Effector CD8-positive, alpha-beta T cell (primary cell): ENCODE results near the gene MUC5AC.
"Not testable (repeated sequence)": the region's sequence is repeated elsewhere in the genome, so short reads cannot be mapped to it uniquely, and the experiment has no call there.

Source experiments
- DNase-seq: peaks from one replicate; lab custom pipeline; 2025; lab: John Stamatoyannopoulos, UW
- total RNA-seq, 4 experiments: gene quantifications; one replicate each; lab custom pipeline; 2026; lab: John Stamatoyannopoulos, UW

Gene MUC5AC, protein sequence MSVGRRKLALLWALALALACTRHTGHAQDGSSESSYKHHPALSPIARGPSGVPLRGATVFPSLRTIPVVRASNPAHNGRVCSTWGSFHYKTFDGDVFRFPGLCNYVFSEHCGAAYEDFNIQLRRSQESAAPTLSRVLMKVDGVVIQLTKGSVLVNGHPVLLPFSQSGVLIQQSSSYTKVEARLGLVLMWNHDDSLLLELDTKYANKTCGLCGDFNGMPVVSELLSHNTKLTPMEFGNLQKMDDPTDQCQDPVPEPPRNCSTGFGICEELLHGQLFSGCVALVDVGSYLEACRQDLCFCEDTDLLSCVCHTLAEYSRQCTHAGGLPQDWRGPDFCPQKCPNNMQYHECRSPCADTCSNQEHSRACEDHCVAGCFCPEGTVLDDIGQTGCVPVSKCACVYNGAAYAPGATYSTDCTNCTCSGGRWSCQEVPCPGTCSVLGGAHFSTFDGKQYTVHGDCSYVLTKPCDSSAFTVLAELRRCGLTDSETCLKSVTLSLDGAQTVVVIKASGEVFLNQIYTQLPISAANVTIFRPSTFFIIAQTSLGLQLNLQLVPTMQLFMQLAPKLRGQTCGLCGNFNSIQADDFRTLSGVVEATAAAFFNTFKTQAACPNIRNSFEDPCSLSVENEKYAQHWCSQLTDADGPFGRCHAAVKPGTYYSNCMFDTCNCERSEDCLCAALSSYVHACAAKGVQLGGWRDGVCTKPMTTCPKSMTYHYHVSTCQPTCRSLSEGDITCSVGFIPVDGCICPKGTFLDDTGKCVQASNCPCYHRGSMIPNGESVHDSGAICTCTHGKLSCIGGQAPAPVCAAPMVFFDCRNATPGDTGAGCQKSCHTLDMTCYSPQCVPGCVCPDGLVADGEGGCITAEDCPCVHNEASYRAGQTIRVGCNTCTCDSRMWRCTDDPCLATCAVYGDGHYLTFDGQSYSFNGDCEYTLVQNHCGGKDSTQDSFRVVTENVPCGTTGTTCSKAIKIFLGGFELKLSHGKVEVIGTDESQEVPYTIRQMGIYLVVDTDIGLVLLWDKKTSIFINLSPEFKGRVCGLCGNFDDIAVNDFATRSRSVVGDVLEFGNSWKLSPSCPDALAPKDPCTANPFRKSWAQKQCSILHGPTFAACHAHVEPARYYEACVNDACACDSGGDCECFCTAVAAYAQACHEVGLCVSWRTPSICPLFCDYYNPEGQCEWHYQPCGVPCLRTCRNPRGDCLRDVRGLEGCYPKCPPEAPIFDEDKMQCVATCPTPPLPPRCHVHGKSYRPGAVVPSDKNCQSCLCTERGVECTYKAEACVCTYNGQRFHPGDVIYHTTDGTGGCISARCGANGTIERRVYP (N-terminal part only)
- 0 to 0.18 (median 0) reads per million in 4 experiments for total RNA-seq

DNA sequence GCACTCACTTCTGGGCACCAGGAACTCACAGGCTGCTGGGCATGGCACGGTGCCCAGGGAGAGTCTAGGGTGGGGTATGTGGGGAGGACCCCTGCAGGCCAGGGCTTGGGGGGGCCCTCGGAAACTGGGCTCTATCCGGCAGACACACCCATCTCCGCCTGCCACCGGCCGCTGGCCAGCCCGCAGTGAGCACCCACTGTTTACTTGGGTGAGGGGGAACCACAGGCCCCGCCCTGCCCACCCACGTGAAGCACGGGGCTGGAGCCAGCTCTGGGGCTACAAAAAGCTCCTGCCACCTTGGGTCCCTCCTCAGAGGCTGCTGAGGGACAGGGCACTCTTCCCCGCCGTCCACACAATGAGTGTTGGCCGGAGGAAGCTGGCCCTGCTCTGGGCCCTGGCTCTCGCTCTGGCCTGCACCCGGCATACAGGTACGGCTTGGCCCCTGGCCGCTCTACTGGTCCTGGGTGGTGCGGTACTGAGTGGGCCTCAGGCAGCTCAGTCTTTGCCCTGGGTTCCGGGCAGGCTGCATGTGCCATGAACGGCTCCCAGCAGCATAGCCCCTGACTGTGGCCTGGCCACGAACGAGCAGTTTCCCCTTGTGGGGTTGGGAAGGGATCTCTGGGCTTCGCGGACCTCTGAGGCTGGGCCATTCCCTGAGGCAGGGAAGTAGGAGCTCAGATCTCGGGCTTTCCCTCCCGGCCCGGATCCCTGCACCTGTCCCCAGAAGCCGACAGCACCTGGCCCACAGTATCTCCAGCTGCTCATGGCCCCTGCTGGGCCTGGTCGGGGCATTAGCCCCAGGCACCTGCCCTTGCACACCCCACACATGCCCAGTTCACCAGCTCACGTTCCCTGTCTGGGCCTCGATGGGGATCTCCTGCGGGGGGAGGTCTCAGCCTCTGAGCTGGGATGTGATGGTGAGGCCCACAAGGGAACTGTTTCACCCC, at the start of gene MUC5AC:
Gene MUC5AC, plus strand, starts transcription at position 309 of the 947 bp plus-strand sequence. Its CDS starts 47 bp downstream, at position 356.
- no peak for DNase-seq

DNA sequence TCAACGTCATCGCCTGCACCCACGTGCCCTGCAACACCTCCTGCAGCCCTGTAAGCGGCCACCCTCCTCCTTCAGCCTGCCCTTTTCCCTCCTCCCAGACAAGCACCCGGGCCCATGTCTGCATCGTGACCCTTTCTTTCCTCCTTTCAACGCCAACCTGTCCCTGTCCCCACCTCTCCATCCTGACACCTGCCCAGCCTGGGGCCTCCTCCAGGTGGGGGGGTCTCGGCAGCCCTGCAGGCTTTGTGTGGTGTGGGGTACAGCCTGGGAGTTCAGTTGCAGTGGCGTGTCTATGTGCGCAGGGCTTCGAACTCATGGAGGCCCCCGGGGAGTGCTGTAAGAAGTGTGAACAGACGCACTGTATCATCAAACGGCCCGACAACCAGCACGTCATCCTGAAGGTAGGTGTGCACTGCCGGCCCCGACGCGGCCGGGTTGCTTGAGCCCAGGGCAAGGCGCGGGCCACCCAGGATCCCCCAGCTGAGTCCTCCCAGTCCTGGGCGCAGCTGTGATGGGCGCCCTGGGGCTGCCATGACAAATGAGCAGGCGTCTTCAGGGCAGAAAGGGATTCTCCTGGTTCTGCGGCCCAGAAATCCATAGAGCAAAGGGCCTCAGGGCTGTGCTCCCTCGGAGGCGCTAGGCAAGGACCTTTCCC, 49.4 kb upstream of the MUC5AC start:
- no peak for DNase-seq

DNA sequence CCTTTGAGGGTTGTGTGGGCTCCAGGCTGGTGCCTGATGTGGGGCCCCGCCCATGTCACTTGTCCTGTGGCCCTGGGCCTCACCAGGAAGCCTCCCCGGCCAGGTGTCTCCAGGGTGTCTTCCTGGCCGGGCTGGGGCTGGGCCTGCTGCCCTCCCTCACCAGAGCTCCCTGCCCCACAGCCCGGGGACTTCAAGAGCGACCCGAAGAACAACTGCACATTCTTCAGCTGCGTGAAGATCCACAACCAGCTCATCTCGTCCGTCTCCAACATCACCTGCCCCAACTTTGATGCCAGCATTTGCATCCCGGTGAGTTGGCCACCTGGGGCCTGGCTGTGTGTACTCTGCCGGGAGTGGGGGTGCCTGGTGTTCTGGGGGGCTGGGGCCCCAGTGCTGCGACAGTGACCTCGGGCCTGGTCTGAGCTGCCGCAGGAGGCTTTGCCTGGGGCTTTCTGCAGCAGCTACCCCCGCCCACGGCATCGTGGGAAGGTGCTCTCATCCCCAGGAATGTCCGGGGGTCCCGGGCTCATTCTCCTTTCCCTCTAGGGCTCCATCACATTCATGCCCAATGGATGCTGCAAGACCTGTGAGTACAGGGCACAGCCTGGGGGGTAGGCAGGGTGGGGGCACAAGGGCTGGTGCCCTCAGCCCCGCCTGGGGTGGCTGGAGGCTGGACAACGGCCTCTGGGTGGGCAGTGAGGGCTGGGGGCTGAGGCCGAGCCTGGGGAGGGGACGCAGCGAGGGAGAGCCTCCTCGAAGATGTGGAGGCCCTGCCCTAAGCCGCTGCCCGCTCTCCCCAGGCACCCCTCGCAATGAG, 48.4 kb upstream of the MUC5AC start:
- DNase-seq, result no peak

DNA sequence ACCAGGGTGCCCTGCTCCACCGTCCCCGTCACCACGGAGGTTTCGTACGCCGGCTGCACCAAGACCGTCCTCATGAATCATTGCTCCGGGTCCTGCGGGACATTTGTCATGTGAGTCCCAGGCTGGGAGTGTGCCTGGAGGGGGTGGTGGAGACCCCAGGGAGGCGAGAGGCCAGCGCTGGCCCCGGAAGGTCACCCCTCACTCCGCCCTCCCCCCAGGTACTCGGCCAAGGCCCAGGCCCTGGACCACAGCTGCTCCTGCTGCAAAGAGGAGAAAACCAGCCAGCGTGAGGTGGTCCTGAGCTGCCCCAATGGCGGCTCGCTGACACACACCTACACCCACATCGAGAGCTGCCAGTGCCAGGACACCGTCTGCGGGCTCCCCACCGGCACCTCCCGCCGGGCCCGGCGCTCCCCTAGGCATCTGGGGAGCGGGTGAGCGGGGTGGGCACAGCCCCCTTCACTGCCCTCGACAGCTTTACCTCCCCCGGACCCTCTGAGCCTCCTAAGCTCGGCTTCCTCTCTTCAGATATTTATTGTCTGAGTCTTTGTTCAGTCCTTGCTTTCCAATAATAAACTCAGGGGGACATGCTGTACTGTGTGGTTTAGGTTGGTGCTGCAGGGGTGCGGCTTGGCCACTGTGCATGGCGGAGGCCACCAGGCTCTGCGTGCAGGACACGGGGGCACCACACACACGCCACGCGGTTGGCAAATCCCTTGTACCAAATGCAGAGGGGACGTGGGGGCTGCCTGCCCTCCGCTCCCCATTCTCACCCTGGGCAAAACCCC, 47.6 kb upstream of the MUC5AC start:
- no peak for DNase-seq

DNA sequence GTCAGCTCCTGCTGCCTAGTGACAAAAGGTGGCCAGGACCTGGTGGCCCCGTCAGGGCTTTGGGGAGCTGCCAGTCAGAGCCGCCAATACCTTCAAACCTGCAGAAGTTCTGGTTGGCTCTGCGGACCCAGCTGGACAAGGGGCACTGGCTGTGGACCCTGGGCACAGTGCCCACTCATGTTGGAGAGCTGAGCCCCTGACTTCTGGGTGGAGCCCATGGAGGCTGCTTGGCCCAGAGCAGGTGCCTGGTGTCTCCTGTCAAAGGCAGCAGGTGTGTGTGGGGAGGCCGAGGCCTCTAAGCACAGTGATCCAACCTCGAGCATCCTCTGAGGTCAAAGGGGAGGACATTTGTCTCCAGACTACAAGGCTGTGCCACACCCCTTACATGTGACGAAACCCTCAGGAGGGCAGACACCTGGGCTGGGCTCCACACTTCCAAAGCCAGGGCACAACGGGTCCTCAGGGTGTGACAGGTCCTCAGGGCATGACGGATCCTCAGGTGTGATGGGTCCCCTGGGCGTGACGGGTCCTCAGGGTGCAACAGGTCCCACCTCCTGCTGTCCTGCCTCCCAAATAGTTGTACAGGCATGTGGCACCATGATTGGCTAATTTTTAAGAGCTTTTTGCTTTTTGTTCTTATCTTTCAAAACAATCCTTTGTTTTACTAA, 46.1 kb upstream of the MUC5AC start:
- DNase-seq, result no peak

DNA sequence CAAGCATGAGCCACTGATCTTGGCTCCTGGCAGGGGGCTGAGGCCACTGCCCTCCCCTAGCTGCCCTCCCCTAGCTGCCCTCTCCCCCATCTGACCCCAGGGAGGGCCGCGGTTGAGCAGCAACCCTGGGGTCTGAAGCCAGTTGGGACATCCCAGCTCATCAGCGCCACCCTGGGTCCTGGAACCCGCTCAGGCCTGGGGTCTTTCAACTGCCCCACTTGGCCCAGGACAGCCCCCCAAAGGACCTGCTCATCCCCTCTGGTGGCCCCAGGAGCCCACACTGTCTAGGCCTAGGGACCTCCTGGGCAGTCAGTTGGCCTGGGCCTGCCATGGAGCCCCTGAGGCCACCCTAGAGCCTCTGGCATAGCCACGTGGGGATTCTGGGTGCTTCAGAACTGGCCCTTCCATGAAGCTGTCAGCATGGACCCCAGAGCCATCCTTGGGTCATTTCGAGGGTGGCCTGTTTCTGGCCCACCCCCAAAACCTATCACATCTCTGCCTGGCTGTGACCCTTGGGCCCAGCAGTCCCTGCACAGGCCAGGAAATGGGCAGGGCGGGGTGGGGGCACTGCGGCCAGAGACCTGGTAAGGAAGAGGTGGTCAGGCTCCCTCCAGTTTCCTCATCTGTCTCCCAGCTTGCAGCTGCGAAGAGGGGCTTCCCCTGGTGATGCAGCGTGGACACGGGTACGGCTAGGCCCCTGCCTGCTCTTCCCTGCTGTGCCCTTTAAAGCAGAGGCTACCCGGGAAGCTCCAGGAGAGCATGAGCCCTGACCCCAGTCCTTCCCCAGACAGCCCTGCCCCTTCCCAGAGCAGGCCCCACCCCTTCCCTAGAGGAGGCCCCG, 45.2 kb upstream of the MUC5AC start:
- DNase-seq, result no peak

DNA sequence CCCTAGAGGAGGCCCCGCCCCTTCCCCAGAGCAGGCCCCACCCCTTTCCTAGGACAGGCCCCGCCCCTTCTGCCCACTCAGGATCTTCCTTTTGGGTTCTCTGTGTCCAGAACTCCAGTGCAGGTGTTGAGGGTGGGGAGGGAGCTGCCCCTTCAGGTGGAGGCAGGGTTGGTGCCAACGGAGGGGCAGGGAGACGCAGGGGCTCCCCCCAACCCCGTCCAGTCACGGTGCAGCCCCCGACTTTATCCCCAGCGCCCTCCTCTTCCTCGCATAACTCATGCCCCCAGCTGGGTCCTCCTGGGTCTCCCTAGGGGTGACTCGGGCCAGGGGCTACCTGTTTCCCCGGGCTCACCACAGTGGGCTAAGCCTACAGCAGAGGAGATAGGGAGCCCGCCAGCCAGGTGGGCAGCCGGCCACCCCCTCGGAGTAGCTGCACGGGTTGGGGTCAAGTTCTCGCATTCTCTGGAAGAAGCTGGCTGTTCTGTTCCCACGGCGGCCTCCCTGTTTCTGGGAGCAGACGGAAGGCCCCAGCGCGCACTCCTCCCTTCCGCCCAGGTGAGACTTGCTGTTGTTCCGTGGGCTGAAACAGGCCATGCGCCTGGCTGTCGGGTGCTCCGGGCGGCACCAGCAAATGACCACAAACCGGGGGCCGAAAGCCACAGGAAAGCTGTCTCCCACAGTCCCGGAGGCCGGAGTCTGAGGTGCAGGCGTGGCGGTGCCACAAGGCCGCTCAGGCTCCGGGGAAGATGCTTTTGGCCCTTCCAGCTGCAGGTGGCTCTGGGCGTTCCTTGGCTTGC, 44.1 kb upstream of the MUC5AC start:
- DNase-seq, result no peak

DNA sequence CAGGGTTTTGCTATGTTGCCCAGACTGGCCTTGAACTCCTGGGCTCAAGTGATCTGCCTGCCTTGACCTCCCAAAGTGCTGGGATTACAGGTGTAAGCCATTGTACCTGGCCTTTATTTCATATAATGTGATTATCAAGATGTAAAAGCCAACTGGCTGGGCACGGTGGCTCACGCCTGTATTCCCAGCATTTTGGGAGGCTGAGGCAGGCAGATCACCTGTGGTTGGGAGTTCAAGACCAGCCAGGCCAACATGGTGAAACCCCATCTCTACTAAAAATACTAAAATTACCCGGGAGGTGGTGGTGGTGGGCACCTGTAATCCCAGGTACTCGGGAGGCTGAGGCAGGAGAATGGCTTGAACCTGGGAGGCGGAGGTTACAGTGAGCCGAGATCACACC, 42.5 kb upstream of the MUC5AC start:
- DNase-seq, result not testable (repeated sequence)

DNA sequence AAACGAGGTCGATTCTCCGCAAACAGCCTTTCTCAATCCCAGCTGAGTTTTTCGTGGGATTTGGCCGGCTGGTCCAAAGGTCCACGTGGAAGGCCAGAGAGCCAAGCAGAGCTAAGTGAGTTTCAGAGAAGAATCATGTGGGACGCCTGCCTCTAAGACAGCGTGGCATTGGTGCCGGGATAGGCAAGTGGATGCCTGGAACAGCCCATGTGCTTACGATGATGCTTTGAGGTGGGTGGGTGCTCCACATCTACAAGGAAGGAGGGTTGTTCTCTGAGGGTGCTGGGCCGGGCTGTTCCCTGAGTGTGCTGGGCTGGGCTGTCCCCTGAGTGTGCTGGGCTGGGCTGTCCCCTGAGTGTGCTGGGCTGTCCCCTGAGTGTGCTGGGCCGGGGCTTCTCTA, 41.6 kb upstream of the MUC5AC start:
- no peak for DNase-seq

DNA sequence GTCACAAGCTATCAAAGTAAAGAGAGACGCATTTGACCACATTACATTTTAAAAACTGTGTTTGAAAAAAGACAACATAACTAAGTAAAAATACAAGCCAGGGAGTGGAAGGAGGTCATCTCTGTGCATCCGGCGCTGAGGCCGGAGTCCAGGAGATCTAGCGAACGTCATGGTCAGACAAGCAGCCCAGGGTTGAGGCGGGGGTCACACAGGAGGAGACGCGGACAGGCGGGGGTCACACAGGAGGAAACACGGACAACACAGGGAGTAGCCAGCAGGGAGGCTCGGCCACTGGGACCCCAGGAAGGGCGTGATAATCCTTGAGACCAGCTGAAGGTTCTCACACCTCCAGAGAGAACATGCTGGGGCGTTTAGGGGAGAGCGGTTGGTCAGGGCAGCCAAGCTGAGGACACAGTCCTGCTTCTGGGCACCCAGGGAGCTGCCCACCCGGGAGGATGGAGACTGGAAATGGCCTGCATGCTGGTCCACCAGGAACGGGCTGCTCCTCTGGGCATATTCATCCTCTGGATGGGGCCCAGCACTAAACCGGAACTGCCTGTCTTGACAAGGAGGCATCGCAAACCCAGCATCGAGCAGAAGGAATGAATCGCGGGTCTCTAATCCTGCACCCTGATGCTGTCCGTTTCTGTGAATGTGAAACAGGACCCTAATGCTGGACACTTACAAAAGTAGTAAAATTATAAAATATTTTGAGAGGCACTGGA, 40.9 kb upstream of the MUC5AC start:
- no peak for DNase-seq

DNA sequence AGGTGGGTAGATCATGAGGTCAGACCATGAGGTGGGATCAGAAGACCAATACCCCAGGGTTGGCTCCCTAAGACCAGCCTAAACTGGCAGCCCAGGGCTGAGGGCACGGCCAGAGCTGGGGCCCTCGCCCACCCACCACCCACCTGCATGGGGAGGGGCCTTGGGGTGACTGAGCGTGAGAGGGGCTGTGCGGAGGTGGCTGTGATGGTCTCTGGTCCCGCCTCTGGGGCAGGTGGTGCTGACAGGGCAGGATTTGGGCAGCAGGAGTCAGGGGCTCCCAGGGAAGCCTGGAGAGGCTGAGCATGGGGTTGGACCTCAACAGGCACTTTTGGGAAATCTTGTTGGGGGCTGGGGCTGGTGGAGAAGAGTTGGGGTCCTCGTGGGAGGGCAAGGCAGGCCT, 39.8 kb upstream of the MUC5AC start:
- DNase-seq, result no peak

DNA sequence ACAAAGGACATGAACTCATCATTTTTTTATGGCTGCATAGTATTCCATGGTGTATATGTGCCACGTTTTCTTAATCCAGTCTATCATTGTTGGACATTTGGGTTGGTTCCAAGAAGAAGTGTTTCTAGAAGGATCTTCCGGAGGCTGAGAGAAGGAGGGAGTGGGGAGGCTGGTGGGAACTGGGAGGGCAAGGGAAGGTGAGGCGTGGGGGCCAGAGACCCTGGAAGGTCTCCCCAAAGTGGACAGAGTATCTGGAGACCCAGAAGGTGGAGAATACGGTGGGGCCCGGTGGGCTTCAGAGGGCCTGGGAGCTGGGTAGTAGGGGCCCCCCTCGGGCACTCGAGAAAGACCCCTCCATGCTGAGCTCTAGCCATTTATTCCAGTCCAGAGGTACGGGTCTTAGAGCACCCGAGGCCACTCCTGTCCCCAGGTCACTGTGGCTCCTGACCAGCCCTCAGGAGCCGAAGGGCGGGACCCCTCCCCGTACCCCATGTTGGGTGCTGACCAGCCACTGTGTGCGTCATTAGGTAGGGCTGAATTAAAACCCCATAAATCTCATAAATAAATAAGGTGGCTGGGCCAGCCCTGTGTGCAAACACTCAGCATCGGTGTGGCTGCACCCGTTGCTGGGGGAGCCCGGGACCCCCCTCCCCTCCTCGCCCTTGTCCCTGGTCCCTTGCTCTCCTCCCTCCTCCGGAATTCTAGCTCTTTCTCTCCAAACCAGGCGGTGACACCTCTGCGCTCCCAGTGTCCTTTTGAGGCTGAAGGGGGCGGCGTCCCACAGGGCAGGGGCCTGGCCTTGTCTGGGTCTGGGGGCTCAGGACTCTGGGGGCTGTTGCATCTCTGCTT, 38.8 kb upstream of the MUC5AC start:
- no peak for DNase-seq

DNA sequence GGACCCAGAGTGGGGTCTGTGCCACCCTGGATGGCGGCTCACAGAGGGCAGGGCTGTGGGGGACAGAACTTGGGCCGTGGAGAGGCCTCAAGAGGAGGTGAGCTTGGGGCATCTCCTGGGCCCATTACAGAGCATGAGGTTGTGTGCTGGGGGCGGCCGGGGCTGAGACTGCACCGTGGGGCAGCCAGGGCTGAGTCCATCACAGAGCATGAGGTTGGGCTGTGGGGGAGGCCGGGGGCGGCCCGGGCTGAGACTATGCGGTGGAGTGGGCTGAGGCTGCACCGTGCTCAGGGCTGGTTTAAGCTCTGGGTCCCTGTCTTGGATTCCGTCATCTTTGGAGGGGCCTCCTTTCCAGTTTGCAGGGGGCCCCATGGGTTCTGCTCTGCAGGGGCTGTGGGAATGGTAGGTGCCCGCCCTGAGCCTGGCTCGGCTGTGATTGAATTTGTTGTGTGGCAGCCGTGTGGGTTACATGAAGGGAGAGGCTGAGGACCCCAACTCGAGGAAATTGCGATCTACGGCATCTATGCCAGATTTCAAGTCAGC, 38.1 kb upstream of the MUC5AC start:
- DNase-seq, result no peak
